PFSK-1 (cell line): Measurements from ENCODE around the gene UGT2A3.

Experiments used
- FOXP2 ChIP-seq: optimal IDR thresholded peaks from 2 replicates; pipeline ENCODE3; 2011; ENCODE audit warnings: borderline replicate concordance, control low read depth, inconsistent platforms; ENCODE audit not compliant: insufficient read depth; ENCODE audit errors: extremely low read length, extremely low read depth
- POLR2AphosphoS5 ChIP-seq: IDR thresholded peaks from 2 replicates; pipeline ENCODE4 v1.6.1; 2012; ENCODE audit warnings: low read depth, mild to moderate bottlenecking, control low read depth, low read length, moderate library complexity
- REST ChIP-seq, 2 experiments: IDR thresholded peaks; 2 replicates each; pipeline versions ENCODE4 v1.6.1 to v1.8.0; 2011 to 2012; ENCODE audit warnings: low read depth in 2 of 2, low read length in 2 of 2, control low read depth in 1 of 2, inconsistent platforms in 1 of 2, mild to moderate bottlenecking in 1 of 2, moderate library complexity in 1 of 2; ENCODE audit not compliant: insufficient read depth in 1 of 2
- SIN3A ChIP-seq: IDR thresholded peaks from 2 replicates; pipeline ENCODE4 v1.6.1; 2012; ENCODE audit warnings: mild to moderate bottlenecking, low read length, moderate library complexity, borderline replicate concordance; ENCODE audit not compliant: insufficient read depth
- TAF1 ChIP-seq: IDR thresholded peaks from 2 replicates; pipeline ENCODE4 v1.6.1; 2012; ENCODE audit warnings: low read length, control low read depth, borderline replicate concordance; ENCODE audit not compliant: insufficient read depth

The UGT2A3 gene

DNA sequence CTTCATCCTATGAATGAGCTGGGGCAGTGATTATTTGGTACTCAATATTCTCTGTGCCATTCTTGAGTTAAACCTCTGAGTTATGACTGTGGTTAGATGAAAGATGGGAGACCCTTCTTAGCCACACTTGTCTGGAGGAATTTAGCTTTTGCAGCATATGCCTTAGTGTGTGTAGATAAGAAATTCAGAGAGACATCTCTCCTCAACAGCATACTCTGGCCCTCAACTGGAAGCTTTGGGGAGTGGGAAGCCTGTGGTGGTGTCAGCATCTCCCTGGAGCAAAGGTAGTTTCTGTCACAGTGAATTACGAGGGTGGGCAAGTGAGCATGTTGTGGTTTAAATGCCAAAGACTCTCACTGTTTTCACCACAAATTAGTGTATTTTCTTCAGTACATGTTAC lies 58.7 kb downstream of the UGT2A3 start:
- no peak for TF ChIP-seq SIN3A

DNA sequence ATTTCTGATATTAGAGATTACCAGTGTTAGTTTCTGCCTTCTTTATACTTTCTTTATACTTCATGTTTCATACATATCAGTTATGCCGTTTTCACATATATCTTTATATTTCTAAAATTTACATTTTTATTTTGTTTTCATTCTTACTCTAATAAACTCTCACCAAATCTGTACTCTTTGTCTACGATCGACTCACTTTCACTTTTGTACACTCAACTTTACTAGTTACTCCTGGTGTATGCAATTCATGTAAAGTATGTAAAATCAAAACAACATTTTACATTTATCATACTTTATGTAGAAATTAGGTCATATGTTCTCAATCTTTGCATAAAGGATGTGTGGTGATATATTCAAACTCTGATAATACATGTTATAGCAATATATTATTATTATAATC lies 59.9 kb downstream of the UGT2A3 start:
- TF ChIP-seq FOXP2: no peak
- TF ChIP-seq TAF1: no peak
- no peak for TF ChIP-seq REST (IDR thresholded peaks at IDR 0.05; ENCODE audit: insufficient read depth in 1 of 2, low read depth in 2 of 2, low read length in 2 of 2)
- no peak for TF ChIP-seq SIN3A
- no peak for TF ChIP-seq POLR2AphosphoS5

GRCh38 chr4:68885545-68885944 lies 66.1 kb downstream of the UGT2A3 start:
- TF ChIP-seq TAF1 (no peak), POLR2AphosphoS5 (no peak), REST (IDR thresholded peaks at IDR 0.05; ENCODE audit: insufficient read depth in 1 of 2, low read depth in 2 of 2, low read length in 2 of 2) (no peak), SIN3A (no peak), FOXP2 (no peak)

- TF ChIP-seq REST (IDR thresholded peaks at IDR 0.05; ENCODE audit: insufficient read depth in 1 of 2, low read depth in 2 of 2, low read length in 2 of 2) (no peak), SIN3A (no peak), FOXP2 (no peak), POLR2AphosphoS5 (no peak), TAF1 (no peak)
These were observed 67.7 kb downstream of the UGT2A3 start for GRCh38 chr4:68883870-68884269.
